Stimulated activated CD8-positive, alpha-beta memory T cell treated with anti-CD3 and anti-CD28 coated beads, Interleukin-12 subunit alpha, Interleukin-12 subunit beta, amount 100 ng/mL, for 1 hour (primary cell): ENCODE data around the gene TFF2.

Source experiments
- DNase-seq: peaks from one replicate; pipeline ENCODE4 v3.0.0-alpha.2; 2020; ENCODE audit warnings: low read depth

Gene TFF2

GRCh38 chr21:42384156-42384945, 33.6 kb upstream of the TFF2 start:
- no peak for DNase-seq

DNA sequence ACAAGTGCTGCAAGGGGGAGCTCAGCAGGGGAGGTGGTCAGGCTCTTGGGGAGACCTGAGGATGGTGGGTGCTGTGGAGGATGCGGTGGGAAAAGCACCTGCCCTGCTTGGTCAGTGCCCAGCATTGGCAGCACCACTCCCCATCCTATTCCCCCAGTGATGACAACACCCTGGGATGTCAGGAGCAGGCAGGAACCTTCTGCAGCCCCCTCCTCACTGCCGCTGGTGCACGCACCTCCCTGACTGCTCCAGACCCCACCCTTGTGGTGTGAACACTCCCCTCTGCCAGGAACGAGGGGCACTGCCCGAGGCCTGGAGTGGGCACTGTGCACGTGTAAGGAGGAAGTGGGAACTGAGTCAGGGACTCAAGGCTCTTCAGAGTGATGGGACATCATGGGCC, 32.5 kb upstream of the TFF2 start:
- no peak for DNase-seq

- no peak for DNase-seq
Measured at GRCh38 chr21:42382915-42383314, 32.1 kb upstream of the TFF2 start.

GRCh38 chr21:42381347-42381984, 30.7 kb upstream of the TFF2 start:
- no peak for DNase-seq

GRCh38 chr21:42379426-42380215, 28.8 kb upstream of the TFF2 start:
- DNase-seq, result no peak

DNA sequence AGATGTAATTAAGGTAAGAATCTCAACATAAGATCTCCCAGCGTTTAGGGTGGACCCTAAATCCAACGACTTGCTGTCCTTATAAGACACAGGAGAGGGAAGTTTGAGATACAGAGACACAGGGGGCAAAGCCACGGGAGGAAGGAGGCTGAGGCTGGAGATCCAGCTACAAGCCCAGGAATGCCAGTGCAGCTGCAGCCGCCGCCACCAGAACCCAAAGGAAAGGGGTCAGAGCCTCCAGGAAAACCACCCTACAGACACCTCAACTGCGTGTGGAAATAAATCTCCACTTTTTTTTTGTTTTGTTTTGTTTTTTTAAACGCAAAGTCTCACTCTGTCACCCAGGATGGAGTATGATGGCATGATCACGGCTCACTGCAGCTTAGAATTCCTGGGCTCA, 27.6 kb upstream of the TFF2 start:
- no peak for DNase-seq

DNA sequence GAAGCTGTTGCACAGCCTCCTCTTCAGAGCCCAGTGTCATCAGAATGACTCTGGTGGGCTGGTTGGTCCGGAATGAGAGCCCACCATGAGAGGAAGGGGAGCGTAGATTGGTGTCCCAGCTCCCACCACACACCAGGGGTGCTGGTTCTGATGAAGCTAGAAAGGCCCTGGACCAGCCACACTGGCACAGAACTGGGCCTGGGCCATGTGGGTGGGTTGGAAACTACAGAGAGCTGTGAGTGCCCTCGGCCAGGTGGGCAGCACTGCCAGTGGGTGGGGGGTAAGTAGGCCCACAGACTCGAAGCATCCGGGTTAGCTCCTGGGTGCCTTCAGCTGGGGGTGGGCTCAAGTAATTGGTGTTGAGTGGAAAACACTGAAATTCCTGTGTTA, 27.2 kb upstream of the TFF2 start:
- DNase-seq, result no peak

GRCh38 chr21:42377211-42377950, 26.6 kb upstream of the TFF2 start:
- DNase-seq, result no peak

DNA sequence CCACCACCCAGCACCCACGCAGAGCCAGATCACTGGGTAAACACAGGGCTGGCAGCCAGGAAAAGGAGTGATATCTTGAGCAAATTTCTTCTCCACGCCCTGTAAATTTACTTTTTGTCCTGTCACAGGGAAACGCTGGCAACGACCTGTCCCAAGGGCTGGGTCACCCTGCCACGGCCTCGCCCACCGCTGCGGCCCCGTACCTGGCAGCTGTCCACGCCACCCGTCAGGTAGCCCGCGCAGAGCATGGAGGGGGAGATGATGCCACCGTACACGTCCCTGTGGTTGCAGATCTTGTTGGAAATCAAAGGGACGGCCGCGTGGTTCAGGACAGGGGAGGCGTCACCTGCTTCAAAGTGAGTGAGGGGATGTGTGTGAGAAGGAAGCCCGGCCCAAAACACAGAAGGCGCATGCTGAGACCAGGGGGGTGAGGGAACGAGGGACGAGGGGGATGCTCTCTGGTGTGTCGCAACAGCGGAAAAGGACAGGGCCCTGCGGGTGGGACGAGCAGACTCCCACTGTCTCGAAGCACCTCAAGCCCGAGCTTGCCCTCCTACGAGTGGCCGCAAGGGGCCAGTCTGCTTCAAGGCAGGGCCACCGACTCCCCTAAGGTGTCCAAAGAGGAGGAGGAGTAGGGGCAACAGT, 25.7 kb upstream of the TFF2 start:
- DNase-seq, result no peak

GRCh38 chr21:42375966-42376337, 25.2 kb upstream of the TFF2 start:
- DNase-seq, result no peak

DNA sequence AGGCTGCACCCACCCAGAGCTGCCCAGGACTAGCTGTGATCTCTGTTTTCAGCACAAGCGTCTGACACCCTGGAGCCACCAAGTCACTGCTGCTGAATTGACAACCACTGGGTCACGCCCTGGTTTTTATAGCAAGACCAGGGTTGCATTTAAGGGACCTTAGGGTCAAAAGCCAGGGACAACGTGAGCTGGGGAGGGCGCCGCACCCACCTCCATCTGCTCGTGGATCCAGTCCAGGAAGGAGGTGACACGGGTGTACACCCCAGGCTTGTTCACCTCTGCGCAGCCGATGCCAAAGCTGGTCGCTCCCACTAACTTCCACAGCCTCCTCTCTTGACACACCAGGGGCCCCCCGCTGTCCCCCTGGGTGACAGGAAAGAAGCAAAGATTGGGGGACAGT, 24.7 kb upstream of the TFF2 start:
- no peak for DNase-seq

- no peak for DNase-seq
Measured at GRCh38 chr21:42374864-42375499, 24.2 kb upstream of the TFF2 start.

- DNase-seq, result no peak
Measured at GRCh38 chr21:42374457-42374856, 23.7 kb upstream of the TFF2 start.

- no peak for DNase-seq
Measured at GRCh38 chr21:42373908-42374455, 23.2 kb upstream of the TFF2 start.

- no peak for DNase-seq
Measured at GRCh38 chr21:42373196-42373907, 22.6 kb upstream of the TFF2 start.

DNA sequence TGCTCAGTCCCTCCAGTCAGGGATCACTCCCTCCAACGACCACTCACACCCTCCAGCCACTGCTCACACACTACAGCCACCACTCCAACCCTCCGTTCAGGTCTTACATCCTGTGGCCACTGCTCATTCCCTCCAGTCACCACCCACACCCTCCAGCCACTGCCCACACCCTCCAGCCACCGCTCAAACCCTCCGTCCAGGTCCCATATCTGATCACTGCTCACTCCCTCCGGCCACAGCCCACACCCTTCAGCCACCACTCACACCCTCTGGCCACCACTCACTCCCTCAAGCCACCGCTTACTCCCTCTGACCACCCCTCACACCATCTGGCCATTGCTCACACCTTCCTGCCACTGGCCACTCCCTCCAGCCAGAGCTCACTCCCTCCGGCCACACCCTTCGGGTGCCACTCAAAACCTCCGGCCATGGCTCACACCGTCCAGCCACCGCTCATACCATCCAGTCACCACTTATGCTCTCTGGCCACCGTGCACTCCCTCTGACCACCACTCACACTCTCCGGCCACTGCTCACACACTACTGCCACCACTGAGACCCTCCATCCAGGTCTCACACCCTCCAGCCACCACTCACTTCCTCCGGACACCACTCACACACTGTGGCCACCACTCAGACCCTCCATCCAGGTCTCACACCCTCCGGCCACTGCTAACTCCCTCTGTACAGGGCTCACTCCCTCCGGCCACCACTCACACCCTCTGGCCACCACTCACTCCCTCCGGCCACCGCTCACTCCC, 20.3 kb upstream of the TFF2 start:
- DNase-seq, result no peak

DNA sequence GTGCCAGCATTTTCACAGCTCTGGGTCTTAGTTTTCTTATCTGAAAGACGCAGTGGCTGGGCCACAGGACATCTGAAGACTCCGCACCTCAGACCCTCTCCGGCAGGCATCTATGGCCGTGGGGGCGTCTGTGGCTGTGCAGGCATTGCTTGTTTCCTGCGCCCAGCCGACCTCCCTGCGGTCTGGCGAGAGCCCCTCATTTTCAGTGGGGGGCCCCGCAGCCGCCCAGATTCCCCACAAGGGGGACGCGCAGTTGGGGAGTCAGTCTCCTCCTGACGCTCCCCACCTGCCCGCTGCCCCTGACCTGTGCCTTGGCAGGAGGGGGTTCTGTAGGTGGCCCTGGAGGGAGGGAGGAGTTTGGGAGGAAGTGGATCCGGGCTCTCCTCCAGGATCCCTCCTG, 19.0 kb upstream of the TFF2 start:
- no peak for DNase-seq

GRCh38 chr21:42367367-42368165, 16.8 kb upstream of the TFF2 start:
- no peak for DNase-seq
